Large intestine (tissue), 3 donors: ENCODE results near the gene ATXN10. TPM values are rescaled to one million over a fixed set of nuclear protein-coding genes. Genes with fewer than 3 reads are reported as not detected.

Experiments used
- DNase-seq, 2 donors: peaks; one replicate each; pipeline versions ENCODE4 v3.0.0 to v3.0.0-alpha.2; 2013
- H3K27ac ChIP-seq: one replicate; pipeline ENCODE4 v1.5.1; 2013; ENCODE audit warnings: low read length
- H3K27me3 ChIP-seq: 2 replicates; pipeline ENCODE4 v1.6.1; 2013; ENCODE audit warnings: low read length; ENCODE audit not compliant: control insufficient read depth, insufficient read depth
- H3K36me3 ChIP-seq: 2 replicates; pipeline ENCODE4 v1.6.1; 2013; ENCODE audit warnings: low read length; ENCODE audit not compliant: control insufficient read depth, insufficient read depth
- H3K4me1 ChIP-seq: one replicate; pipeline ENCODE4 v1.6.1; 2013; ENCODE audit warnings: low read length; ENCODE audit not compliant: control insufficient read depth, insufficient read depth
- H3K4me3 ChIP-seq: one replicate; pipeline ENCODE4 v1.5.1; 2013; ENCODE audit warnings: low read length
- H3K9me3 ChIP-seq: one replicate; pipeline ENCODE4 v1.6.1; 2013; ENCODE audit warnings: mild to moderate bottlenecking, low read depth, low read length, moderate library complexity; ENCODE audit not compliant: control insufficient read depth
- WGBS: methylation state at CpG from one replicate; pipeline ENCODE4 v1.1.5; 2013; ENCODE audit warnings: low lambda C conversion rate; ENCODE audit not compliant: insufficient coverage; 5-methylcytosine and 5-hydroxymethylcytosine counted together
- polyA plus RNA-seq: library from polyadenylated mRNA; unstranded; fragments of 120-200 nt; gene quantifications from one replicate; pipeline ENCODE4 v1.2.1, GENCODE V29; 2013

The ATXN10 gene
- polyA plus RNA-seq, 1 donor = 90.6 TPM

- no peaks in the 10 kb centered on the region for H3K9me3 ChIP-seq
- no peaks in the 10 kb centered on the region for H3K4me1 ChIP-seq
Observed at GRCh38 chr22:45771057-45771456, 99.4 kb downstream of the ATXN10 start.

GRCh38 chr22:45771711-45772110, 100.1 kb downstream of the ATXN10 start:
- H3K4me1 ChIP-seq = no peaks in the 10 kb centered on the region
- no peaks in the 10 kb centered on the region for H3K27me3 ChIP-seq
- peaks cover 6% of the 10 kb centered on the region for H3K36me3 ChIP-seq
- H3K4me3 ChIP-seq = no peak overlapping the region
- H3K9me3 ChIP-seq = no peaks in the 10 kb centered on the region
- no CpG with 5 or more reads among the region's 2 CpGs for WGBS
- no peak overlapping the region for H3K27ac ChIP-seq
- DNase-seq = no peak

More at GRCh38 chr22:45771057-45771456, 99.4 kb downstream of the ATXN10 start:
- no peak for DNase-seq
- no peaks in the 10 kb centered on the region for H3K27me3 ChIP-seq
- peaks cover 6% of the 10 kb centered on the region for H3K36me3 ChIP-seq
- WGBS = 100% methylated on average over 2 of the region's 3 CpGs
- no peak overlapping the region for H3K27ac ChIP-seq
- no peak overlapping the region for H3K4me3 ChIP-seq

GRCh38 chr22:45772743-45773142, 101.1 kb downstream of the ATXN10 start:
- DNase-seq = no peak
- H3K27ac ChIP-seq = no peak overlapping the region
- H3K27me3 ChIP-seq = no peaks in the 10 kb centered on the region
- no CpG with 5 or more reads among the region's 2 CpGs for WGBS
- no peak overlapping the region for H3K4me3 ChIP-seq
- H3K9me3 ChIP-seq = no peaks in the 10 kb centered on the region
- no peaks in the 10 kb centered on the region for H3K4me1 ChIP-seq
- H3K36me3 ChIP-seq = peaks cover 6% of the 10 kb centered on the region

GRCh38 chr22:45774001-45774670, 102.5 kb downstream of the ATXN10 start:
- Histone ChIP-seq H3K9me3 (no peaks in the 10 kb centered on the region), H3K36me3 (peaks cover 6% of the 10 kb centered on the region), H3K27ac (no peak overlapping the region), H3K4me1 (no peaks in the 10 kb centered on the region), H3K4me3 (no peak overlapping the region), H3K27me3 (no peaks in the 10 kb centered on the region)
- WGBS = no CpG with 5 or more reads among the region's 6 CpGs
- no peak for DNase-seq

GRCh38 chr22:45775062-45775461, 103.4 kb downstream of the ATXN10 start:
- WGBS = 100% methylated on average over 1 of the region's 1 CpG
- no peaks in the 10 kb centered on the region for H3K27me3 ChIP-seq
- H3K27ac ChIP-seq = no peak overlapping the region
- H3K9me3 ChIP-seq = no peaks in the 10 kb centered on the region
- no peak for DNase-seq
- H3K36me3 ChIP-seq = peaks cover 6% of the 10 kb centered on the region
- no peaks in the 10 kb centered on the region for H3K4me1 ChIP-seq
- no peak overlapping the region for H3K4me3 ChIP-seq

- H3K4me3 ChIP-seq = no peak overlapping the region
- DNase-seq = no peak
- no peaks in the 10 kb centered on the region for H3K9me3 ChIP-seq
- H3K27ac ChIP-seq = no peak overlapping the region
- peaks cover 4% of the 10 kb centered on the region for H3K36me3 ChIP-seq
- no peaks in the 10 kb centered on the region for H3K4me1 ChIP-seq
- no peaks in the 10 kb centered on the region for H3K27me3 ChIP-seq
- 80% methylated on average over 1 of the region's 14 CpGs for WGBS
Observed at GRCh38 chr22:45775569-45776312, 104.1 kb downstream of the ATXN10 start.

- DNase-seq = no peak
- Histone ChIP-seq H3K9me3 (no peaks in the 10 kb centered on the region), H3K4me1 (no peaks in the 10 kb centered on the region), H3K27me3 (no peaks in the 10 kb centered on the region), H3K36me3 (peaks cover 3% of the 10 kb centered on the region), H3K4me3 (no peak overlapping the region), H3K27ac (no peak overlapping the region)
- WGBS = 100% methylated on average over 1 of the region's 2 CpGs
Observed at GRCh38 chr22:45776313-45776585, 104.6 kb downstream of the ATXN10 start.

- no peak for DNase-seq
- no peak overlapping the region for H3K4me3 ChIP-seq
- no peak overlapping the region for H3K27ac ChIP-seq
- no peaks in the 10 kb centered on the region for H3K9me3 ChIP-seq
- no peaks in the 10 kb centered on the region for H3K27me3 ChIP-seq
- no peaks in the 10 kb centered on the region for H3K4me1 ChIP-seq
- H3K36me3 ChIP-seq = peaks cover 3% of the 10 kb centered on the region
- no CpG with 5 or more reads among the region's 6 CpGs for WGBS
Observed at GRCh38 chr22:45777046-45777851, 105.6 kb downstream of the ATXN10 start.

- Histone ChIP-seq H3K9me3 (no peaks in the 10 kb centered on the region), H3K27ac (no peak overlapping the region), H3K27me3 (no peaks in the 10 kb centered on the region), H3K4me3 (no peak overlapping the region), H3K36me3 (peaks cover 3% of the 10 kb centered on the region), H3K4me1 (no peaks in the 10 kb centered on the region)
- no peak for DNase-seq
- no CpG with 5 or more reads among the region's 3 CpGs for WGBS
Observed at GRCh38 chr22:45777852-45778375, 106.3 kb downstream of the ATXN10 start.

GRCh38 chr22:45781459-45781858, 109.8 kb downstream of the ATXN10 start:
- WGBS = 92% methylated on average over 1 of the region's 3 CpGs
- H3K9me3 ChIP-seq = no peaks in the 10 kb centered on the region

More at GRCh38 chr22:45781459-45781858, 109.8 kb downstream of the ATXN10 start:
- Histone ChIP-seq H3K4me3 (no peak overlapping the region), H3K36me3 (no peaks in the 10 kb centered on the region), H3K4me1 (no peaks in the 10 kb centered on the region), H3K27me3 (no peaks in the 10 kb centered on the region), H3K27ac (no peak overlapping the region)
- DNase-seq = no peak
